ENCODE results near the gene MTERF4. TPM values are rescaled to one million over a fixed set of nuclear protein-coding genes. Genes with fewer than 3 reads are reported as not detected.

Gene MTERF4
- total RNA-seq, 1 donor from 2014 or later: 42.2 TPM

GRCh38 chr2:241062389-241063092, 39.5 kb downstream of the MTERF4 start:
- H3K9me3 ChIP-seq (ENCODE audit: low read depth): no peaks in the 10 kb centered on the region
- H3K27me3 ChIP-seq: no peaks in the 10 kb centered on the region
- no peak for TF ChIP-seq EZH2phosphoT487 (IDR thresholded peaks at IDR 0.05)
- TF ChIP-seq EZH2 (IDR thresholded peaks at IDR 0.05): no peak
- TF ChIP-seq, protein P1, sequence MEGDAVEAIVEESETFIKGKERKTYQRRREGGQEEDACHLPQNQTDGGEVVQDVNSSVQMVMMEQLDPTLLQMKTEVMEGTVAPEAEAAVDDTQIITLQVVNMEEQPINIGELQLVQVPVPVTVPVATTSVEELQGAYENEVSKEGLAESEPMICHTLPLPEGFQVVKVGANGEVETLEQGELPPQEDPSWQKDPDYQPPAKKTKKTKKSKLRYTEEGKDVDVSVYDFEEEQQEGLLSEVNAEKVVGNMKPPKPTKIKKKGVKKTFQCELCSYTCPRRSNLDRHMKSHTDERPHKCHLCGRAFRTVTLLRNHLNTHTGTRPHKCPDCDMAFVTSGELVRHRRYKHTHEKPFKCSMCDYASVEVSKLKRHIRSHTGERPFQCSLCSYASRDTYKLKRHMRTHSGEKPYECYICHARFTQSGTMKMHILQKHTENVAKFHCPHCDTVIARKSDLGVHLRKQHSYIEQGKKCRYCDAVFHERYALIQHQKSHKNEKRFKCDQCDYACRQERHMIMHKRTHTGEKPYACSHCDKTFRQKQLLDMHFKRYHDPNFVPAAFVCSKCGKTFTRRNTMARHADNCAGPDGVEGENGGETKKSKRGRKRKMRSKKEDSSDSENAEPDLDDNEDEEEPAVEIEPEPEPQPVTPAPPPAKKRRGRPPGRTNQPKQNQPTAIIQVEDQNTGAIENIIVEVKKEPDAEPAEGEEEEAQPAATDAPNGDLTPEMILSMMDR (IDR thresholded peaks at IDR 0.05): no peak
- H2AFZ ChIP-seq (replicated peaks): no peak overlapping the region
- H3K27me3 Mint-ChIP-seq (ENCODE audit: insufficient read depth, low read depth): peaks cover 2% of the 10 kb centered on the region
- no peak overlapping the region for H3K4me3 Mint-ChIP-seq
- H3K79me2 ChIP-seq (ENCODE audit: low read depth): no peaks in the 10 kb centered on the region
- no peaks in the 10 kb centered on the region for H3K4me1 Mint-ChIP-seq
- H3K9ac ChIP-seq: no peak overlapping the region
- H3K4me1 ChIP-seq: no peaks in the 10 kb centered on the region
- no peak for DNase-seq (ENCODE audit: low spot score)
- H3K27ac Mint-ChIP-seq: no peak overlapping the region
- peaks cover 13% of the 10 kb centered on the region for H4K20me1 ChIP-seq (ENCODE audit: low read depth)
- H3K4me2 ChIP-seq: no peak overlapping the region
- no peaks in the 10 kb centered on the region for H3K36me3 Mint-ChIP-seq
- no peaks in the 10 kb centered on the region for H3F3A ChIP-seq (ENCODE audit: low read depth)
- H3K36me3 ChIP-seq: no peaks in the 10 kb centered on the region
- no peaks in the 10 kb centered on the region for H3K9me3 Mint-ChIP-seq
- no peak overlapping the region for H3K4me3 ChIP-seq
- no peak overlapping the region for H3K27ac ChIP-seq

- Histone ChIP-seq H3K79me2 (ENCODE audit: low read depth) (no peaks in the 10 kb centered on the region), H3K27ac (no peak overlapping the region), H3K4me2 (no peak overlapping the region), H3K4me3 (no peak overlapping the region), H3K4me1 (no peaks in the 10 kb centered on the region), H3K9me3 (ENCODE audit: low read depth) (no peaks in the 10 kb centered on the region), H3K27me3 (no peaks in the 10 kb centered on the region), H3F3A (ENCODE audit: low read depth) (no peaks in the 10 kb centered on the region), H3K9ac (no peak overlapping the region), H4K20me1 (ENCODE audit: low read depth) (peaks cover 8% of the 10 kb centered on the region), H2AFZ (replicated peaks) (no peak overlapping the region), H3K36me3 (no peaks in the 10 kb centered on the region)
- no peak for DNase-seq (ENCODE audit: low spot score)
- H3K27ac Mint-ChIP-seq: no peak overlapping the region
- TF ChIP-seq EZH2phosphoT487 (IDR thresholded peaks at IDR 0.05): no peak
- TF ChIP-seq, protein P1 (IDR thresholded peaks at IDR 0.05): no peak
- no peak for TF ChIP-seq EZH2 (IDR thresholded peaks at IDR 0.05)
- H3K27me3 Mint-ChIP-seq (ENCODE audit: insufficient read depth, low read depth): peaks cover 2% of the 10 kb centered on the region
- H3K4me3 Mint-ChIP-seq: no peak overlapping the region
- H3K9me3 Mint-ChIP-seq: no peaks in the 10 kb centered on the region
- H3K4me1 Mint-ChIP-seq: no peaks in the 10 kb centered on the region
- no peaks in the 10 kb centered on the region for H3K36me3 Mint-ChIP-seq
Measured at GRCh38 chr2:241061275-241061674, 40.8 kb downstream of the MTERF4 start.

DNA sequence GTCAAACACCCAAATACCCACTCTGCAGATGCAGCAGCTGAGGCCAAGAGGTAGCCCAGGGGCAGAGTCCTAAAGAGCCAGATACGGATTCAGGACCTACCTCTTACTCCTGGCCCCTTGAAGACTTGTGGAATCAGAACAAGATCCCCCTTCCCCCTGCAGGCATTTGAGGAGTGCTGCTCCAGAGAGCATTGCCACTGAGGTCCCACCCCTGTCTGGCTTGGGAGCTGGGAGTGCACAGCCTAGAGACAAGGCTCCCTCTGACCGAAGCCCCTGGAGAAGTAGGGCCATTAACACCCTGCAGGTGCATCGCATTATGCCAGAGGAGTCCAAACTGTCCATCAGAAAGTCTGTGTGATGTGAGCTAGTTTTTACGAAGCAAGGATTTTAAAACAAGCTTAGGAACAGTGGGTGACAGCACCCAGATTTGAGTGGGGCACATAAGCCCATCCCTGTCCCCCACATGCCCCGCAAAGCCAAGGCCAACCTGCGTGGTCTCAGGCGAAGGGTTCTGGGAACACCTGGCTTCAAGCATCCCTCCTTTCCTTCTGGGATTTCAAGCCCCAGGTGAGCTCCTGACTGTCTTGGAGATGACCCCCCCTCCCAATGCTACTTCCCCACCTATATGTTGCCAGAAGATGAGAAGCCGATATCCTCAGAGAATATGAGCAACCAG, 48.4 kb downstream of the MTERF4 start:
- DNase-seq (ENCODE audit: low spot score): no peak
- Mint-ChIP-seq H3K4me1 (no peaks in the 10 kb centered on the region), H3K4me3 (no peak overlapping the region), H3K27me3 (ENCODE audit: insufficient read depth, low read depth) (peaks cover 8% of the 10 kb centered on the region), H3K9me3 (no peaks in the 10 kb centered on the region), H3K27ac (no peak overlapping the region), H3K36me3 (no peaks in the 10 kb centered on the region)
- Histone ChIP-seq H3K4me1 (no peaks in the 10 kb centered on the region), H2AFZ (replicated peaks) (no peak overlapping the region), H3K9me3 (ENCODE audit: low read depth) (no peaks in the 10 kb centered on the region), H3K27ac (no peak overlapping the region), H3K4me2 (no peak overlapping the region), H3K9ac (no peak overlapping the region), H3K79me2 (ENCODE audit: low read depth) (no peaks in the 10 kb centered on the region), H3K36me3 (no peaks in the 10 kb centered on the region), H3F3A (ENCODE audit: low read depth) (no peaks in the 10 kb centered on the region), H4K20me1 (ENCODE audit: low read depth) (peaks cover 22% of the 10 kb centered on the region), H3K4me3 (no peak overlapping the region), H3K27me3 (peaks cover 20% of the 10 kb centered on the region)
- no peak for TF ChIP-seq EZH2phosphoT487 (IDR thresholded peaks at IDR 0.05)
- TF ChIP-seq, protein P1 (IDR thresholded peaks at IDR 0.05): no peak
- no peak for TF ChIP-seq EZH2 (IDR thresholded peaks at IDR 0.05)

Measured in neural progenitor cell (in vitro differentiated cells).